ENCODE results near the gene VENTX. TPM values are rescaled to one million over a fixed set of nuclear protein-coding genes. Genes with fewer than 3 reads are reported as not detected.

VENTX gene
- total and polyA plus RNA-seq, 10 of the 15 experiments (the other 5 are each of a cell fraction or from before 2014, with no cell fraction given), result 0.05 TPM; not detected in 9

DNA sequence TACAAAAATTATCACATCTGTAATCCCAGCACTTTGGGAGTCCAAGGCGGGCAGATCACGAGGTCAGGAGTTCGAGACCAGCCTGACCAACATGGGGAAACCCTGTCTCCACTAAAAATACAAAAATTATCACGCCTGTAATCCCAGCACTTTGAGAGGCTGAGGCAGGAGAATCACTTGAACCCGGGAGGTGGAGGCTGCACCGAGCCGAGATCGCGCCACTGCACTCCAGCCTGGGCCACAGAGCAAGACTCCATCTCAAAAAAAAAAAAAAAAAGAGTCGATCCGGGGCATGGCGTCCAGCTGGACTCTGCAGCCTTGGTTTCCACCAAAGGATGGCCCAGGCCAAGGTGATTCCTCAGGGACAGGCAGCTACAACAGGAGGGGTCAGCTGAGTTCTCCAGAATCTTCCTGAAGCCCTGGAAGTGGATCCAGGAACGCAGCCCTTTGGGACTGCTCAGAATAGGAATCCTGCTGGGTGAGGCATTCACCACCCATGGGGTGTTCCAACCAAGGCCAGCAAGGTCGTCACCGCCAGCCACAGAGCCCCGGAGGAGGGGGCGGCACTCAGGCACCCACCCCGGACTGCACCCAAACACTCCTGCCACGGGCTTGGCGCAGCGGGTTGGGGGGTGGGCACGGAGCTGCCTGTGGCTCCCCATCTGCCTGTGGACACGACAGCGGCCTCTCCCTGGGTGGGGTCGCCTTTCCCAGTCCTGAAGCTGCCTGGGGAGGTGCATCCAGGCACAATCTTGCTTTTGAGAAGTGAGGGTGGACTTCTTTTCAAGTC is 19.7 kb upstream of the VENTX start:
- H3K9me3 ChIP-seq (replicated peaks; ENCODE audit: control insufficient read depth, insufficient read depth, low read length), result no peaks in the 10 kb centered on the region
- intact Hi-C loops (cut with micrococcal nuclease; ENCODE audit: unreplicated experiment) (no loop called here), in situ Hi-C loops (cut with MboI) (no loop called here)
- no peak overlapping the region for H3K4me2 ChIP-seq (ENCODE audit: control insufficient read depth, insufficient read depth)
- FAIRE-seq (no peak), DNase-seq (ENCODE audit: low read depth, low spot score) (no peak), ATAC-seq (no peak)
- ChIA-PET RAD21 (ENCODE audit: unreplicated experiment) (no interaction called here), SMC1A (ENCODE audit: uncharacterized antibody, unreplicated experiment) (no interaction called here), CTCF (no interaction called here), POLR2A (no interaction called here)
- H3K4me3 ChIP-seq, result no peak overlapping the region
- no peak overlapping the region for H3K9ac ChIP-seq (ENCODE audit: control insufficient read depth, insufficient read depth, low read length)
- no peaks in the 10 kb centered on the region for H3K36me3 ChIP-seq (ENCODE audit: control insufficient read depth in 2 of 2, insufficient read depth in 2 of 2, low read length in 1 of 2)
- no peaks in the 10 kb centered on the region for H3K27me3 ChIP-seq (replicated peaks in 1 of 2; ENCODE audit: control insufficient read depth in 2 of 2, insufficient read depth in 2 of 2, low read length in 1 of 2)
- H4K20me1 ChIP-seq (ENCODE audit: control insufficient read depth, insufficient read depth), result no peaks in the 10 kb centered on the region
- no peaks in the 10 kb centered on the region for H3K4me1 ChIP-seq (ENCODE audit: control insufficient read depth, insufficient read depth, low read length)
- WGBS (ENCODE audit: insufficient coverage, insufficient replicate concordance, low lambda C conversion rate, missing lambda C conversion rate), result 36% methylated on average over 19 of the region's 25 CpGs
- no TSS peak for BruUV-seq (replicated peaks)
- H3K79me2 ChIP-seq (ENCODE audit: control insufficient read depth, insufficient read depth, low read length), result no peaks in the 10 kb centered on the region
- TF ChIP-seq MTA3 (IDR thresholded peaks at IDR 0.05; ENCODE audit: borderline replicate concordance, low read length) (no peak), KLF5 (IDR thresholded peaks at IDR 0.05; ENCODE audit: partially characterized antibody) (no peak), POU2F2 (IDR thresholded peaks at IDR 0.05; ENCODE audit: borderline replicate concordance, low read depth, low read length) (no peak), EED (IDR thresholded peaks at IDR 0.05; ENCODE audit: low read depth) (no peak), SUZ12 (IDR thresholded peaks at IDR 0.05; ENCODE audit: unreplicated experiment) (no peak), MYB (IDR thresholded peaks at IDR 0.05; ENCODE audit: borderline replicate concordance, low read depth, low read length) (no peak), CEBPZ (IDR thresholded peaks at IDR 0.05; ENCODE audit: low read depth, low read length) (no peak), SRF (IDR thresholded peaks at IDR 0.05; ENCODE audit: low read depth in 2 of 2, low read length in 2 of 2) (no peak), ZNF384 (IDR thresholded peaks at IDR 0.05; ENCODE audit: borderline replicate concordance, low read depth, low read length) (no peak), RUNX3 (IDR thresholded peaks at IDR 0.05; ENCODE audit: low read length) (no peak), WRNIP1 (IDR thresholded peaks at IDR 0.05; ENCODE audit: borderline replicate concordance, low read depth, low read length) (no peak), HCFC1 (IDR thresholded peaks at IDR 0.05; ENCODE audit: low read length) (no peak), BRCA1 (IDR thresholded peaks at IDR 0.05; ENCODE audit: low read depth, low read length) (no peak), POLR2AphosphoS2 (IDR thresholded peaks at IDR 0.05; ENCODE audit: low read depth, low read length) (no peak)
- TF ChIP-seq, protein P1, sequence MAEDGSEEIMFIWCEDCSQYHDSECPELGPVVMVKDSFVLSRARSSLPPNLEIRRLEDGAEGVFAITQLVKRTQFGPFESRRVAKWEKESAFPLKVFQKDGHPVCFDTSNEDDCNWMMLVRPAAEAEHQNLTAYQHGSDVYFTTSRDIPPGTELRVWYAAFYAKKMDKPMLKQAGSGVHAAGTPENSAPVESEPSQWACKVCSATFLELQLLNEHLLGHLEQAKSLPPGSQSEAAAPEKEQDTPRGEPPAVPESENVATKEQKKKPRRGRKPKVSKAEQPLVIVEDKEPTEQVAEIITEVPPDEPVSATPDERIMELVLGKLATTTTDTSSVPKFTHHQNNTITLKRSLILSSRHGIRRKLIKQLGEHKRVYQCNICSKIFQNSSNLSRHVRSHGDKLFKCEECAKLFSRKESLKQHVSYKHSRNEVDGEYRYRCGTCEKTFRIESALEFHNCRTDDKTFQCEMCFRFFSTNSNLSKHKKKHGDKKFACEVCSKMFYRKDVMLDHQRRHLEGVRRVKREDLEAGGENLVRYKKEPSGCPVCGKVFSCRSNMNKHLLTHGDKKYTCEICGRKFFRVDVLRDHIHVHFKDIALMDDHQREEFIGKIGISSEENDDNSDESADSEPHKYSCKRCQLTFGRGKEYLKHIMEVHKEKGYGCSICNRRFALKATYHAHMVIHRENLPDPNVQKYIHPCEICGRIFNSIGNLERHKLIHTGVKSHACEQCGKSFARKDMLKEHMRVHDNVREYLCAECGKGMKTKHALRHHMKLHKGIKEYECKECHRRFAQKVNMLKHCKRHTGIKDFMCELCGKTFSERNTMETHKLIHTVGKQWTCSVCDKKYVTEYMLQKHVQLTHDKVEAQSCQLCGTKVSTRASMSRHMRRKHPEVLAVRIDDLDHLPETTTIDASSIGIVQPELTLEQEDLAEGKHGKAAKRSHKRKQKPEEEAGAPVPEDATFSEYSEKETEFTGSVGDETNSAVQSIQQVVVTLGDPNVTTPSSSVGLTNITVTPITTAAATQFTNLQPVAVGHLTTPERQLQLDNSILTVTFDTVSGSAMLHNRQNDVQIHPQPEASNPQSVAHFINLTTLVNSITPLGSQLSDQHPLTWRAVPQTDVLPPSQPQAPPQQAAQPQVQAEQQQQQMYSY (CRISPR knock-in tag; IDR thresholded peaks at IDR 0.05), result no peak
- H2AFZ ChIP-seq (ENCODE audit: control insufficient read depth, low read depth, low read length), result no peak overlapping the region
- H3K27ac ChIP-seq (ENCODE audit: control insufficient read depth, insufficient read depth), result no peak overlapping the region
